Left ventricle myocardium superior (tissue), 1 donor: ENCODE measurements around the gene TIMM10. TPM values are rescaled to one million over a fixed set of nuclear protein-coding genes. Genes with fewer than 3 reads are reported as not detected.

Experiments used
- total RNA-seq: library from RNA; stranded (reverse); fragmentation: NEBNext Ultra II Directional; extraction: Animal tissue kit (Norgen Biotek cat#: 25700); gene quantifications from one replicate; pipeline ENCODE4 v1.2.1, GENCODE V29; 2021
- donor health status: DM: no; HTN: yes; CAD: no; lungs with severe emphysema.

TIMM10 gene
- total RNA-seq, 1 donor from 2014 or later: 56.7 TPM

Other genes with a start within 250 kb of the TIMM10 start
- gene TNKS1BP1, start 205.8 kb downstream of the TIMM10 start, total RNA-seq: 44.4 TPM
- 38.4 TPM for gene SSRP1, start 194.9 kb downstream of the TIMM10 start, total RNA-seq
- gene P2RX3, start 192.4 kb downstream of the TIMM10 start, total RNA-seq: 4.5 TPM
- gene PRG3, start 149.6 kb downstream of the TIMM10 start, total RNA-seq: not detected
- gene PRG2, start 140.1 kb downstream of the TIMM10 start, total RNA-seq: not detected
- gene SLC43A3, start 103.6 kb downstream of the TIMM10 start, total RNA-seq: 20.6 TPM
- 1.0 TPM for gene RTN4RL2, start 70.2 kb downstream of the TIMM10 start, total RNA-seq
- 4.5 TPM for gene SLC43A1, start 15.1 kb downstream of the TIMM10 start, total RNA-seq
- not detected for gene SMTNL1, start 6.8 kb upstream of the TIMM10 start, total RNA-seq
- 18.0 TPM for gene UBE2L6, start 36.9 kb upstream of the TIMM10 start, total RNA-seq
- gene SERPING1, start 66.9 kb upstream of the TIMM10 start, total RNA-seq: 121 TPM
- gene YPEL4, start 119.2 kb upstream of the TIMM10 start, total RNA-seq: 1.2 TPM
- gene CLP1, start 127.0 kb upstream of the TIMM10 start, total RNA-seq: 7.7 TPM
- 47.8 TPM for gene ZDHHC5, start 137.4 kb upstream of the TIMM10 start, total RNA-seq
- gene MED19, start 181.5 kb upstream of the TIMM10 start, total RNA-seq: 8.8 TPM
- gene TMX2, start 181.8 kb upstream of the TIMM10 start, total RNA-seq: 65.6 TPM
- gene SELENOH, start 210.7 kb upstream of the TIMM10 start, total RNA-seq: 76.8 TPM
- not detected for gene BTBD18, start 221.1 kb upstream of the TIMM10 start, total RNA-seq
- gene CTNND1, start 231.0 kb upstream of the TIMM10 start, total RNA-seq: 66.6 TPM